Measurements from ENCODE around the gene KCNAB3. TPM values are rescaled to one million over a fixed set of nuclear protein-coding genes. Genes with fewer than 3 reads are reported as not detected.
A peak's percentile ranks its signal among the peaks of the same experiment; 100 is the strongest.

The KCNAB3 gene
- total RNA-seq, 1 donor from 2014 or later: 12.3 TPM

GRCh38 chr17:7915611-7916384, 13.9 kb downstream of the KCNAB3 start, which contains the start of gene RNF227:
TSS of gene RNF227 (minus strand) at chr17:7916289. CDS start at chr17:7916195, 94 bp downstream.
- H3K4me3 Mint-ChIP-seq (ENCODE audit: unreplicated experiment): peak within 1 kb of the TSS; percentile 92
- H3K9me3 Mint-ChIP-seq (ENCODE audit: unreplicated experiment): peaks cover 3% of the 10 kb centered on the region
- peak within 1 kb of the TSS; percentile 67 for H3K27ac Mint-ChIP-seq (ENCODE audit: unreplicated experiment)
- H3K36me3 Mint-ChIP-seq (ENCODE audit: unreplicated experiment): no peaks in the 10 kb centered on the region
- H3K4me1 Mint-ChIP-seq (ENCODE audit: low read depth, unreplicated experiment): peaks cover 7% of the 10 kb centered on the region
- DNase-seq: peak; percentile 85
- TF ChIP-seq CTCF (IDR thresholded peaks at IDR 0.05; ENCODE audit: partially characterized antibody, unreplicated experiment): no peak
- H3K27me3 Mint-ChIP-seq (ENCODE audit: unreplicated experiment): peaks cover 12% of the 10 kb centered on the region

DNA sequence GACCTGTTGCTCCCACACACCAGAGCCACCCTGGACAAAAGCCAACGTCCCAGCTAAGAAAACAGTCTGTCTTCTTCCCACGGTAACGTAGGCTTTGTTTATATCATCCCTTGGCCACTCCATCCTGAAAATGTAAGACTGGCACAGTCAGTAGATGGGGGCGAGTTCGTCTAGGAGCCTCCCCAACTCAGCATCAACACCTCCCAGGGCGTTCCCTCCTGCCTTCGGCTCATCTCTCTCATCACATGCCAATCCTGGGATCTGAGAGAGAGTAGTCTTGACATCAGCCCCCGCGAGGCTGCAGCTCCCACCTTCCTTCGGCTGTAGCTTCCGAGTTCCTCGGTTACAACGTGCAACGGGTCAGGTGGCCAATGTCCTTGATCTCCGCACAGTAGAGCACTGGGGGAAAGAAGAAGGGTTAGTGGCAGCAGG, 14.5 kb downstream of the KCNAB3 start:
- peak overlapping the region; percentile 92 for H3K4me3 Mint-ChIP-seq (ENCODE audit: unreplicated experiment)
- TF ChIP-seq CTCF (IDR thresholded peaks at IDR 0.05; ENCODE audit: partially characterized antibody, unreplicated experiment): no peak
- no peak for DNase-seq
- no peak overlapping the region for H3K27ac Mint-ChIP-seq (ENCODE audit: unreplicated experiment)
- H3K27me3 Mint-ChIP-seq (ENCODE audit: unreplicated experiment): peaks cover 12% of the 10 kb centered on the region
- peaks cover 3% of the 10 kb centered on the region for H3K9me3 Mint-ChIP-seq (ENCODE audit: unreplicated experiment)
- peaks cover under 1% of the 10 kb centered on the region for H3K36me3 Mint-ChIP-seq (ENCODE audit: unreplicated experiment)
- peaks cover 7% of the 10 kb centered on the region for H3K4me1 Mint-ChIP-seq (ENCODE audit: low read depth, unreplicated experiment)

GRCh38 chr17:7912927-7913524, 16.6 kb downstream of the KCNAB3 start:
- Mint-ChIP-seq H3K27me3 (ENCODE audit: unreplicated experiment) (peaks cover 10% of the 10 kb centered on the region), H3K4me1 (ENCODE audit: low read depth, unreplicated experiment) (peaks cover 7% of the 10 kb centered on the region), H3K27ac (ENCODE audit: unreplicated experiment) (no peak overlapping the region), H3K4me3 (ENCODE audit: unreplicated experiment) (no peak overlapping the region), H3K36me3 (ENCODE audit: unreplicated experiment) (peaks cover 10% of the 10 kb centered on the region), H3K9me3 (ENCODE audit: unreplicated experiment) (peaks cover 3% of the 10 kb centered on the region)
- DNase-seq: no peak
- TF ChIP-seq CTCF (IDR thresholded peaks at IDR 0.05; ENCODE audit: partially characterized antibody, unreplicated experiment): peak; percentile 30

DNA sequence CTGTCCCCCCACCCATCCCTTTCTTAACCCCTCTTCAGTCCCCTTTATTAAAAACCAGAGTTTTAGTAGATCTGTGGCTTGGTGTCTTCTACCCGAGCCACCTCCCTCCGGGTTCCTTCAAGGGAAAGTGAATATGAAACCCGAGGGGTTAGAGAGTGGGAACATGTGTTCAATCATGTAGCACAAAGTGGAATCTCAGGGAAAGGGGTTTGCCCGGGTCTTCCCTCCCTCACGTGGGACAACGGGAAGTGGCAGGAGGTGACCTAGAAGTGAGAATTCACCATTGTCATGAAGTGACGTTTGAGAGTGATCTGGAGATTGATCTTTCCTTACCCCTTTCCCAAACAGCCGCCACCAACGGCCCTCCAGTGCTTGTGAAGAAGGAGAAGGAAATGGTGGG, 18.5 kb downstream of the KCNAB3 start:
- TF ChIP-seq CTCF (IDR thresholded peaks at IDR 0.05; ENCODE audit: partially characterized antibody, unreplicated experiment): no peak
- Mint-ChIP-seq H3K4me1 (ENCODE audit: low read depth, unreplicated experiment) (peaks cover 6% of the 10 kb centered on the region), H3K9me3 (ENCODE audit: unreplicated experiment) (peaks cover 3% of the 10 kb centered on the region), H3K4me3 (ENCODE audit: unreplicated experiment) (no peak overlapping the region), H3K27me3 (ENCODE audit: unreplicated experiment) (peaks cover 9% of the 10 kb centered on the region), H3K27ac (ENCODE audit: unreplicated experiment) (no peak overlapping the region), H3K36me3 (ENCODE audit: unreplicated experiment) (peaks cover 11% of the 10 kb centered on the region)
- DNase-seq: no peak

- Mint-ChIP-seq H3K36me3 (ENCODE audit: unreplicated experiment) (peaks cover 11% of the 10 kb centered on the region), H3K27ac (ENCODE audit: unreplicated experiment) (no peak overlapping the region), H3K9me3 (ENCODE audit: unreplicated experiment) (peaks cover 3% of the 10 kb centered on the region), H3K27me3 (ENCODE audit: unreplicated experiment) (peaks cover 9% of the 10 kb centered on the region), H3K4me1 (ENCODE audit: low read depth, unreplicated experiment) (peaks cover 8% of the 10 kb centered on the region), H3K4me3 (ENCODE audit: unreplicated experiment) (no peak overlapping the region)
- TF ChIP-seq CTCF (IDR thresholded peaks at IDR 0.05; ENCODE audit: partially characterized antibody, unreplicated experiment): no peak
- DNase-seq: no peak
These were observed 18.9 kb downstream of the KCNAB3 start for GRCh38 chr17:7910711-7911110.

All from glutamatergic neuron (in vitro differentiated cells).